Spleen (tissue), 7 donors: Measurements from ENCODE around the gene FAM120A.

Source experiments
- POLR2A ChIP-seq, 3 donors: fragments of 450-650 bp; IDR thresholded peaks; one replicate each; pipeline ENCODE4 v1.5.1; 2017; ENCODE audit warnings: antibody characterized with exemption in 3 of 3, mild to moderate bottlenecking in 1 of 3
- TF ChIP-seq, protein P1 (sequence below), 11 experiments: fragments of 200-600 bp in 7 of 11; fragments of 450-650 bp in 4 of 11; sonication (generic) in 4 of 11; IDR thresholded peaks in 8 of 11; conservative IDR thresholded peaks in 3 of 11; 1 replicate in 7 of 11; 2 replicates in 4 of 11; pipeline versions ENCODE4 v1.4.0 to v1.8.0; 2016 to 2021; ENCODE audit warnings: antibody characterized with exemption in 11 of 11, inconsistent platforms in 4 of 11, mild to moderate bottlenecking in 1 of 11
- donor health status: DM: no; HTN: no; CAD: no; lungs with moderate emphysema.
- donor health status: DM: no; HTN: no; CAD: no.
- donor health status: DM: no; HTN: no; CAD: no.

DNA sequence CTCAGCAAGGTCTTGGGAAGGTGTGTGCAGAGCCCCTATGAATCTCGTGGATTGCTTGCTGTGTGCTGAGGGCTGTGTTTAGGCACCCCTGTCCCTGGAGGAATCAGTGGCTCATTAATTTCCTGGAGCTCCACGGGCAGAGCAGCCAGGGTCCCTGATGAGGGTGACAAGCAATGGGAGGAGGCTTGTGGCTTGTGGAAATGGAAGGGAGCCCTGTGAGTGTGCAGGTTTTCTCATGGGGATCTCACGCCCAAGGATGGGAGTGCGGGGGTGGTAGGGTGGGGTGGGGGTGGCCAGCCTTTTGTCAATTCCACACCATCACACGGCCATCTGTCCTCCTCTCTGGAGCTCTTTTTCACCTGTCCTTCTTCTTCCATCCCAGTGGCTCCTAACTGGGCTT lies 150.2 kb downstream of the FAM120A start:
- TF ChIP-seq, protein P1, sequence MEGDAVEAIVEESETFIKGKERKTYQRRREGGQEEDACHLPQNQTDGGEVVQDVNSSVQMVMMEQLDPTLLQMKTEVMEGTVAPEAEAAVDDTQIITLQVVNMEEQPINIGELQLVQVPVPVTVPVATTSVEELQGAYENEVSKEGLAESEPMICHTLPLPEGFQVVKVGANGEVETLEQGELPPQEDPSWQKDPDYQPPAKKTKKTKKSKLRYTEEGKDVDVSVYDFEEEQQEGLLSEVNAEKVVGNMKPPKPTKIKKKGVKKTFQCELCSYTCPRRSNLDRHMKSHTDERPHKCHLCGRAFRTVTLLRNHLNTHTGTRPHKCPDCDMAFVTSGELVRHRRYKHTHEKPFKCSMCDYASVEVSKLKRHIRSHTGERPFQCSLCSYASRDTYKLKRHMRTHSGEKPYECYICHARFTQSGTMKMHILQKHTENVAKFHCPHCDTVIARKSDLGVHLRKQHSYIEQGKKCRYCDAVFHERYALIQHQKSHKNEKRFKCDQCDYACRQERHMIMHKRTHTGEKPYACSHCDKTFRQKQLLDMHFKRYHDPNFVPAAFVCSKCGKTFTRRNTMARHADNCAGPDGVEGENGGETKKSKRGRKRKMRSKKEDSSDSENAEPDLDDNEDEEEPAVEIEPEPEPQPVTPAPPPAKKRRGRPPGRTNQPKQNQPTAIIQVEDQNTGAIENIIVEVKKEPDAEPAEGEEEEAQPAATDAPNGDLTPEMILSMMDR (IDR thresholded peaks at IDR 0.05 in 8 of 11, conservative IDR thresholded peaks at IDR 0.05 in 3 of 11) = no peak
- no peak for TF ChIP-seq POLR2A (IDR thresholded peaks at IDR 0.05)
